Measurements from ENCODE around the gene SLC25A26. TPM values are rescaled to one million over a fixed set of nuclear protein-coding genes. Genes with fewer than 3 reads are reported as not detected.

SLC25A26 gene, protein sequence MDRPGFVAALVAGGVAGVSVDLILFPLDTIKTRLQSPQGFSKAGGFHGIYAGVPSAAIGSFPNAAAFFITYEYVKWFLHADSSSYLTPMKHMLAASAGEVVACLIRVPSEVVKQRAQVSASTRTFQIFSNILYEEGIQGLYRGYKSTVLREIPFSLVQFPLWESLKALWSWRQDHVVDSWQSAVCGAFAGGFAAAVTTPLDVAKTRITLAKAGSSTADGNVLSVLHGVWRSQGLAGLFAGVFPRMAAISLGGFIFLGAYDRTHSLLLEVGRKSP
- 15.9 and 41.0 TPM in 2 replicates for polyA plus RNA-seq

GRCh38 chr3:66220602-66221377 lies at the start of gene SLC25A26:
Gene SLC25A26 (plus strand): TSS chr3:66221001. CDS start chr3:66221095, 94 bp downstream.

Other genes with a start within 250 kb of the SLC25A26 start
- 10.8 and 16.4 TPM in 2 replicates for gene MAGI1, start 182.1 kb upstream of the SLC25A26 start, polyA plus RNA-seq

All from Purkinje cell (primary cell).